CD4-positive, alpha-beta T cell treated with Interleukin-15 for 4 hours (primary cell): Measurements from ENCODE around the gene RBP3.
A peak's percentile ranks its signal among the peaks of the same experiment; 100 is the strongest.
"Not testable (repeated sequence)": the region's sequence is repeated elsewhere in the genome, so short reads cannot be mapped to it uniquely, and the experiment has no call there.

Source experiments
- DNase-seq: peaks from one replicate; pipeline ENCODE4 v3.0.0-alpha.2; 2020; ENCODE audit warnings: low spot score

Gene RBP3

DNA sequence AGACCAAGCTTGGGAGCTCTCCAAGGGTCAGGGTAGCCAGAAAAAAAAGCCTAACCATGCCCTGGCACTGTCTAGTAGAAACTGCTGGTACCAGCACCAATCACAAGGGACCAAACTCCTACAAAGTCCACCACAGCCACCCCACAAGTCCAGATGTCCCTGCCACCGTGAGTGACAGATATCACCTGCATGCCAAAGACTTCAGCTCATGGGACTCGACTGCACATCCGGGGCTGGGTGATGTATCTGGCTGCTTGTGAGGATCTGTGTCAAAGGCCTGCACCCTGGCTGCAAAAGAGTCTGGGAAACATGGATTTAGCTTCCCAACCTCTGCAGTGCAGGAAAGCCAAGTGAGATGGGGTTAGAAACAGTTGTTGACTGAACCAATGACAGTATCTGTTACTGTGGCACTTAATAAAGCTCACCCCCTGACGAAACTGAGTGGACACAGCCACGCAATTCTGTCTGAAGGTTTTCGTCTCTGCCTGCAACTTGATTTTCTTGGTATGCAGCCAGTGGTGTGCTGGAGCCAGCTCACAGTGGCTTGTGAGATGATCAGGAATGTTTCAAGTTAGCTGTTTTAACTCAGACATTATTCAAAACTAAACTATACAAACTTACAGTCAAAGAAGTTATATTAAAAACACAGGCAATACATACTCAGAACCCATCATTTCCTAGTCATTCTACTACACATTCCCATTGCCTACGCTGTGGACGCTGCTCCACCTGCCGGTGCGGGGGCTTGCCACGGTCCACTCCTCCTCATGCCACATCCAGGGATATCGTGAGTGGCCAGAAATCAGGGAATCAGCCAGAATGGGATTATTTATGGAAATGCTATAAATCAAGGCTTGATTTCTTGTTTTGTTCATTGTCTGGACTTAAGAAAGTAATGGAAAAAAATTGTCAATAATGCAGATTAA lies 26.7 kb downstream of the RBP3 start:
- no peak for DNase-seq

DNA sequence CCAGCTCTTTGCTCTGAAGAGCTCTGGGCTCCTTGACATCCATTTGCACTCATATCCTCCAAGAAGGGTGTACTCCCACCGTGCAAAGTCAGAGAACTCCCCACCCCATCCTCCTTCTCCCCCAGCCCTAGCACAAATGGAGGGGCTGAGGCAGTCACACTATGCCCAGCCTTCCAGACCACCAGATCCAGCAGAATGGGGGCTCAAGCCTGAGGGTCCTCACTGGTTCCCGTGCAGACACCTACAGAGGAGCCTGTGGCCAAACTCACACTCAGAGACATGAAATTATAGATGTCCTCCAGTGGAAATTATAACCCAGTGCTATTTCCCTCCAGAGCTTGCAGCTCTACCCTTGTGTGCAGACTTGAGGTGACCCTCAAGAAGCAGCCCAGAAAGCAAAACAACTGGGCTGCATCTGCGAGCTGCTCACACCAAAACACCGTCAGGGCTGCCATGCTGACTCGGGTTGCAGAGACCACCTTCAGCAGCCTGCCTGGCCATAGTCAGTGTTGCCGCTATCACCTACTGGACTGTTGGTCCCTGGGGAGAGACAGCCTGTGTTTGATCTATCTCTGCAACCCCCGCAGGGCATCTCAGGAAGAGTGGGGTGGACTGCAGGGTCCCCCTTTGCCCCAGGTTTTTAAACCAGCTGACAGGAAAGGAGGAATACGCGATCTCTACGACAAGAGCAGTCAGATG lies 28.5 kb downstream of the RBP3 start:
- no peak for DNase-seq

DNA sequence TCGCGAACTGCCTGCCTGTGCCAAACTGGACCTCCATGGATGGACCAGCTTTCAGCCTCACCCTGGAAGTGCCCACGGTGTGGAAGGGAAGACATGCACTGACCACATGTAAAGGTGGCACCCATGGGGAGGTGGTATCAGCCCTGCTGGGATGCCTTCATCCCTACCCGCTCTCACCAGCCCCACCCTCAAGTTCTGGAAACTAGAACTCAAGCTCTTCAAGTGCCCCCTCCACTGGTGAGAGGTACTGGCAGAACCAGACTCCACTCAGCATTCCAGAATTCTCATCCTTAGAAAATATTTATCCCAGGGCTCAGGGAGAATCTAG lies 30.0 kb downstream of the RBP3 start:
- DNase-seq, result no peak

- no peak for DNase-seq
These were observed 30.7 kb downstream of the RBP3 start for GRCh38 chr10:47378606-47379444.

DNA sequence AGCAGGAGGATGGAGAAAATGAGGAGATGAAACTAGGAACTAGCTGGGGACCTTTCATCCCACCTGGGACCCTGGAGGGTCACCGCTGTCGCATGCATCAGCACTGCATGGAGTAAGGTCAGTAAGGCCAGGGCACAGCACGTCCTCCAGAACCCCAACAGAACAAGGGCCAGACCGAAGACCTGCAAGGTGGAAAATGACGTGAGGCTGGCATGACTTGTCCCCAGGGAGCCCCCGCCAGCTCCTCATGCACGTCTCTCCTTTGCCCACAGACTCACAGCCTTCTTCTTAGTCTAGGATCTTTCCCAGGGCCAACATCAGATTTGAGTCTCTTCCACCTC lies 31.3 kb downstream of the RBP3 start:
- no peak for DNase-seq

GRCh38 chr10:47379901-47380300 lies 31.7 kb downstream of the RBP3 start:
- no peak for DNase-seq

DNA sequence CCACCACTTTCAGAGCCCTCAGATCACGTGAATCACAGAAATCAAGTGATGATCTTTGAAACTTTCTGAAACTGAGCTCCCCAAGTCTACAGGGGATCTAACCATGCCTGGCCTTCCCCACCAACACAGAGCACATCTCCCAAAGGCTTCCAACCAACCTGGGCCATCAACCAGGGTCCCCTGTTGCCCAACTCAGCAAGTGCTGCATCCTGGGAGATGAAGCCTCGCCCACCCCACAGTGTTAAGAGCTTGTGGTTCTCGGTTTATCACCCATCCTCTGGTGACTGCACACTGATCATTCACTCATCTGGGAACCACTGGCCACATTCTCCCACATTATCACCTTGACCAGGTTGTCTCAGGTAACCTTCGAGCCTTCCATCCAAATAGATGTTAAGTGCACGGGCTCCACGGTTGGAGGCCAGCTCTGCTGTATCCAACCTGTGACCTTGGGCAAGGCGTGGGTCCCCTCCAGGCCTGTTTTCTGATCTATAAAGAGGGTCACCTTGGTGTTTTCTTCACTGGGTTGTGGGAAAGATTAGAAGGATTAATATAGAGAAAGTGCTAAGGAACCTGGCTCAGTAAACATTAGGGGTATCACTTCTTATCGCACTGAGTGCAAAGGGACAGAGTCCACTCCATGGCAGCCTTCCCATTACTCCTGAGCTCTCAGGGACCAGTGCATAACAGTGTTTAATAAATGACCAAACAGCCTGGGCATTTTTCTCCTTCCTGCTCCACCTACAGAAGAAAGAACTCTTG lies 32.4 kb downstream of the RBP3 start:
- DNase-seq, result no peak

DNA sequence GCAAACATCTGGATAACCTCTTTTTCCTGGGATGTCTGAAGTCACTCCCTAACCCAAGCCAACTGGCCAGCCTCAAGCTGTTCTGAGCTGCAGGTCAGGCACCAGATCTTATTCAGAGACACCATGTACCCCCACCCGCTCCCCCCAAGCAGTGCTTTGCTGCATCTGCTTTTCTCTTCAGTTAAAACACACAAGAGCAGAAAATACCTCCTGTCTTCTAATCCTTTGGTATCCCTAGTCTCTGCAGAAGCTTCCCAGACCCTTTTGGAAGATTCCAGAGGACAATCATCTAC lies 32.9 kb downstream of the RBP3 start:
- DNase-seq, result no peak

- DNase-seq, result no peak
These were observed 33.5 kb downstream of the RBP3 start for GRCh38 chr10:47381427-47382379.

- no peak for DNase-seq
These were observed 35.3 kb downstream of the RBP3 start for GRCh38 chr10:47383261-47384147.

DNA sequence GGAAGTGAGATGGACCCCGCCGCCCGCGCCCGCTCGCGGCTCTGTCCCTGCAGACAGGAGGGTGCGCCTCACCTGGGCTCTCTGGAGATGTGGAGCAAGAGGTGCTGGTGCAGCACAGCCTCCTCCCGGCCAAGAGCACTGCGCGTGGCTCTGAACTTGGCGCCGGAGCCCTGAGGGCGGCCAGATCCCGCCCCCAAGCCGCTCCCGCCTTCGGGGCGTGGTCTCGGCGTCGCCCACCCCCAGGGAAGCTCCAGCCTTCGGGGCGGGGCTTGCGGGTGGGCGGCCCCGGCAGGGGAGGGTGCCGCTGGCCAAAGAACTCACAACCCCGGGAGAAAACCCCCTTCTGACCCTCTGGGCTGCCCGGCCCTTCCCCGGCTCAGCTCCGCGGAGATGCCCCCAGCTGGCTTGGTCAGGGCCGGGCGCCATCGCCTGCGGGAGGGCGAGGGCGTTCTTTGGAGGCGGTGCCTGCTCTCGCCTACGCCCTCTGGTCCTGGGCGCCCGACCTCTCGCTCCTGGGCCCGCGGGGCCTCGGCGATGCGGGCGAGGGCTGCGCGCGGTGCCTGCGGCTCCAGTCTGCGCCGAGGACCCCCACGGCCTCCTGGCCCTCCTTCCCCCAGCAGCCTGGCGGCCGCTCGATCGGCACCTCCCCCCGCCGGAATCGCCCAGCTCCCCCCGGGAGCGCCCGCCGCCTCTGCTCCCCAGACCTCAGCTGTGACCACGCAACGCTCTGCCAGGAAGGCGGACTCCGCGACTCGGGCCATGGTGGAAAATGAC lies 36.2 kb downstream of the RBP3 start, which contains the start of gene ZNF488:
Gene ZNF488, minus strand, starts transcription at position 146 of the 774 bp plus-strand sequence. CDS start 15,464 bp downstream, outside the sequence.
- DNase-seq, result peak; percentile 60

- DNase-seq, result not testable (repeated sequence)
These were observed 37.9 kb downstream of the RBP3 start for GRCh38 chr10:47386104-47386503.

- no peak for DNase-seq
These were observed 40.7 kb downstream of the RBP3 start for GRCh38 chr10:47388879-47389278.

- no peak for DNase-seq
These were observed 41.5 kb downstream of the RBP3 start for GRCh38 chr10:47389619-47390018.

DNA sequence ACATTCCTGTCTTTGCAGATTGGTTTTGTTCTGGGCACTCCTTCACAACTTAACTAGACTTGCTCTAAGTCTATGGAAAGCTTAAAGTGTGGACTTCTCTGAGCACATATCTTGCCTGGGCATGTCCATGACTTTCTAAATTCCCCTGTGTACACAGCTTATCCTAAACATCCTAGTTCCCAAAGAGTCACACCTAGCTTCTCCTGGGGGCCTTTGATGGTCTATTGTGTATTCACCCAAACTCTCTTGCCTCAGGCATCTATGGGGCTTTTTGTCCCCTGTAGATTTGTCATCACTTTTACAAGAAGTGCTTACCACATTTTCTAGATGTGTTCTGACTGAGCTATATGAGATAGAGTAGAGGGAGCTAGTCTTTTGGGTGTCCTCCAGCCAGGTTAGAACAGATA lies 48.2 kb downstream of the RBP3 start:
- DNase-seq, result no peak

GRCh38 chr10:47397256-47397655 lies 49.1 kb downstream of the RBP3 start:
- DNase-seq, result no peak

DNA sequence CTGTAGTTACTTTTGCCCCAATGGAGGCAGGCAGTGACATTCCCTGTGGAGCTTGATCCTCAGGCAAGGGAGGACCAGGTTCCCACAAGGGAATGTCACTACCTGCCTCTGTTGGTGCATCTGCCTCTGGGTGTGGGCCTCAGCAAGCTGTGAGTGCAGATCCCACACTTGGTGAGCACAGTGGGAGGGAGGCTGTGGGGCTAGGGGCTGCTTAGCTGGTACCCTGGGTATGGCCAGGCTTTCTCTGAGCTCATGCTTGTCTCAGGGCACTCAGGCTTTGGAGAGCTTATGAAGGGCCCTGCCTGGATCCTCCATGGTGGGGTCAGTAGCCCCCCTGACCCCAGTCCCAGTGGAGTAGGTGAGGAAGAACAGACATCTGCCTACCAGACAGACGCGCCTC lies 52.1 kb downstream of the RBP3 start:
- no peak for DNase-seq

GRCh38 chr10:47400786-47401185 lies 52.6 kb downstream of the RBP3 start:
- DNase-seq, result no peak

- DNase-seq, result no peak
These were observed 53.0 kb downstream of the RBP3 start for GRCh38 chr10:47401210-47401609.
